Hematopoietic multipotent progenitor cell (in vitro differentiated cells): ENCODE data around the gene C9orf72. TPM values are rescaled to one million over a fixed set of nuclear protein-coding genes. Genes with fewer than 3 reads are reported as not detected.
A peak's percentile ranks its signal among the peaks of the same experiment; 100 is the strongest.
"Not testable (repeated sequence)": the region's sequence is repeated elsewhere in the genome, so short reads cannot be mapped to it uniquely, and the experiment has no call there.

ENCODE experiments used
- DNase-seq, 3 donors: peaks; one replicate each; pipeline ENCODE4 v3.0.0-alpha.2; 2011 to 2015; ENCODE audit warnings: low read depth in 2 of 3, low spot score in 2 of 3
- total RNA-seq: library from RNA; depleted of rRNA; stranded (reverse); fragments of >200 nt; gene quantifications from one replicate; pipeline ENCODE4 v1.2.3, GENCODE V29; 2012

Gene C9orf72, protein sequence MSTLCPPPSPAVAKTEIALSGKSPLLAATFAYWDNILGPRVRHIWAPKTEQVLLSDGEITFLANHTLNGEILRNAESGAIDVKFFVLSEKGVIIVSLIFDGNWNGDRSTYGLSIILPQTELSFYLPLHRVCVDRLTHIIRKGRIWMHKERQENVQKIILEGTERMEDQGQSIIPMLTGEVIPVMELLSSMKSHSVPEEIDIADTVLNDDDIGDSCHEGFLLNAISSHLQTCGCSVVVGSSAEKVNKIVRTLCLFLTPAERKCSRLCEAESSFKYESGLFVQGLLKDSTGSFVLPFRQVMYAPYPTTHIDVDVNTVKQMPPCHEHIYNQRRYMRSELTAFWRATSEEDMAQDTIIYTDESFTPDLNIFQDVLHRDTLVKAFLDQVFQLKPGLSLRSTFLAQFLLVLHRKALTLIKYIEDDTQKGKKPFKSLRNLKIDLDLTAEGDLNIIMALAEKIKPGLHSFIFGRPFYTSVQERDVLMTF
- 7.8 TPM for total RNA-seq

DNA sequence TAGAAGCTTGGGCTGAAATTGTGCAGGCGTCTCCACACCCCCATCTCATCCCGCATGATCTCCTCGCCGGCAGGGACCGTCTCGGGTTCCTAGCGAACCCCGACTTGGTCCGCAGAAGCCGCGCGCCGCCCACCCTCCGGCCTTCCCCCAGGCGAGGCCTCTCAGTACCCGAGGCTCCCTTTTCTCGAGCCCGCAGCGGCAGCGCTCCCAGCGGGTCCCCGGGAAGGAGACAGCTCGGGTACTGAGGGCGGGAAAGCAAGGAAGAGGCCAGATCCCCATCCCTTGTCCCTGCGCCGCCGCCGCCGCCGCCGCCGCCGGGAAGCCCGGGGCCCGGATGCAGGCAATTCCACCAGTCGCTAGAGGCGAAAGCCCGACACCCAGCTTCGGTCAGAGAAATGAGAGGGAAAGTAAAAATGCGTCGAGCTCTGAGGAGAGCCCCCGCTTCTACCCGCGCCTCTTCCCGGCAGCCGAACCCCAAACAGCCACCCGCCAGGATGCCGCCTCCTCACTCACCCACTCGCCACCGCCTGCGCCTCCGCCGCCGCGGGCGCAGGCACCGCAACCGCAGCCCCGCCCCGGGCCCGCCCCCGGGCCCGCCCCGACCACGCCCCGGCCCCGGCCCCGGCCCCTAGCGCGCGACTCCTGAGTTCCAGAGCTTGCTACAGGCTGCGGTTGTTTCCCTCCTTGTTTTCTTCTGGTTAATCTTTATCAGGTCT, at the start of gene C9orf72:
Gene C9orf72, minus strand, starts transcription at position 564 of the 716 bp plus-strand sequence. CDS start 6,361 bp downstream, outside the sequence.
- peak in 2 of 3 donors; percentile 82 to 84 for DNase-seq

DNA sequence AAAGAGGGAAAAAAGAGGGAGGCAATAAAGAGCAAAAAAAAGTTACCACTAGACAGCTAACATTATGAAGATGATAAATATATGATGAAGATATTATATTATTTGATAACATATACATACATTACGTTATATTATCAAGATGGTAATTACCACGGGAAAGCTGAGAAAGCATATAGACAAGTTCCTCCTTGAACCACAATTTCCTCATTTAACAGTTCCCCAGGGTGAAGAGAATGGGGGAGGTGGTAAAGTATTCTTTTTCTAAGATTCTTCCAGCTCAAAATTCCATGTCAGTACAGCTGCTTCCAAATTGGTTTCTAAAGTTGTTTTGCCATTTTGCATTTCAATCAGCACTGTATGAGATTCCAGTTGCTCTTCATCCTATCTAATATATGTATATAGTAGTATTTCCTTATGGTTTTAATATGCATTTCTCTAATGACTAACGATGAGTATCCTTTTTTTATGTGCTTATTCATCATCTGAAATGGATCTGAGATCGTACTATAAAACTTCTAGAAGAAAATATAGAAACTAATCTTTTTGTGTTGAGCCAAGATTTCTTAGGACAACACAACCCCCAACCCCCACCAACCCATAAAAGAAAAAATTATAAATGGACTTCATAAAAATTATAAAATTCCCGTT, 49.5 kb upstream of the C9orf72 start:
- peak in 1 of 3 donors; percentile 42 for DNase-seq

DNA sequence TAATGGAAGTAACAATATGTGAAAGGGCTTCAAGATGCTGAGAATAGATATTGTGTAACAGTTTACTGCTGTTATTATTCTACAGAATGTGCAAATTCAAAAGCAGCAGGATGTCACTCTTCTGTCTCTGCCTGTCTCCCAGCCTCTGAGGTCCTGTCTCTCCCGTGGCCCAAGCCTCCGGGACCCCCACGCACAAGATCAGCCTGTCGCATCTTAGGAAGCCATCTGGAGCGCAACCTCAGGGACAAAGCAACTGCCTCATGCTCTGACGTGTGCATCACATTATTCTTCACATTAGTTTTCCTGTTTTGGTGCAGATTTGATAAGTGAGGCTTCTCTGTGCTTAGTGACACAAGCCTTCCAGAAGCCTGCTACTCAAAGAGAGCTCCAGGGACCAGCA, 46.5 kb upstream of the C9orf72 start:
- DNase-seq = no peak

DNA sequence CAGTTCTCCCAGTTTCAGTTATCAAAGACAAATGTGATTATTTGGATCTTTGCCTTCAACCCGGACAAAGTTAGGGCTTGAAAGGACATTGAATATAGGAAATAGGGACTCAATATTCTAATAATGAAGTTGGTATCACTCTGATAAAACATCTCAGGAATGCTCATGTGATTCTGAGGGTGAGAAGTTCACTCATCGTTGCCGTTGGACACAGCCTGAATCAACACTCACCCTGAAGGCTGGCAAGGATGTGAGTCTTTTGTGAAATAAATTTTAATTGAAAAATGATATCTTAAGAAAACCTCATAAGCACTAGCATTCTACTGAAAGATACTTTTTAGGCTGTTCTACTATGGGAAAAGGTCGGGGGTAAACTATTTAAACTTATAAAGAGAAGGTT, 44.8 kb upstream of the C9orf72 start:
- no peak for DNase-seq

DNA sequence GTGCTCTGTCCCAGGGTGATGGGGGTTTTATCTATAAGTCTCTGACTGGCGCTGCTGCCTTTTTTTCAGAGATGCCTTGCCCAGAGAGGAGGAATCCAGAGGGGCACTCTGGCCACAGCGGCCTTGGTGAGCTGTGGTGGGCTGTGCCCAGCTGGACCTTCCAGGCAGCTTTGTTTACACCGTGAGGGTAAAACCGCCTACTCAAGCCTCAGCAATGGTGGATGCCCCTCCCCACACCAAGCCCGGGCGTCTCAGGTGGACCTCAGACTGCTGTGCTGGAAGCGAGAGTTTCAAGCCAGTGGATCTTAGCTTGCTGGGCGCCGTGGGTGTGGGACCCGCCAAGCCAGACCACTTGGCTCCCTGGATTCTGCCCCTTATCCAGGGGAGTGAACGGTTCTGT, 41.3 kb upstream of the C9orf72 start:
- no peak for DNase-seq

DNA sequence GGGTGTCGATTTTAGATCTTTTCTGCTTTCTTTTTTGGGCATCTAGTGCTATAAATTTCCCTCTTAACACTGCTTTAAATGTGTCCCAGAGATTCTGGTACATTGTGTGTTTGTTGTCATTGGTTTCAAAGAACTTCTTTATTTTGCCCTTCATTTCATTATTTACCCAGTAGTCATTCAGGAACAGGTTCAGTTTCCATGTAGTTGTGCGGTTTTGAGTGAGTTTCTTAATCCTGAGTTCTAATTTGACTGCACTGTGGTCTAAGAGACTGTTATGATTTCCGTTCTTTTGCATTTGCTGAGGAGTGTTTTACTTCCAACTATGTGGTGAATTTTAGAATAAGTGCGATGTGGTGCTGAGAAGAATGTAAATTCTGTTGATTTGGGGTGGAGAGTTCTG, 38.8 kb upstream of the C9orf72 start:
- not testable (repeated sequence) for DNase-seq

DNA sequence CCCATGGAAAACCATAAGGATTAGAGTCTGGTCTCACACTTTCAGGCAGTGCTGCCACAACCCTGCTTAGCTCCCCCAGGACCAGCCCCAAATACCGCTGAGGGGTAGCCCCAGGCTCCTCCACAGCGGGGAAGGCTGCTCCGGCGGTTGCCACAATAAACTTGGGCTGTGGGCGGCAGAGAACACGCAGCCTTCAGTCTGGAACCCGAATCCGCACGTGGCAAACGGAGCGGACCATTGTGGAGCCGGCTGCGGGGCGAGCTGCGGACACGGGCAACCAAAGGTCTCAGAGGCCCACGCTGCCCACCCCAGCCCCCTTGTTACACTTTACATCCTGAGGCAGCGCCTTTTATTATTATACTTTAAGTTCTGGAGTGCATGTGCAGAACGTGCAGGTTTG, 37.3 kb upstream of the C9orf72 start:
- DNase-seq = no peak

DNA sequence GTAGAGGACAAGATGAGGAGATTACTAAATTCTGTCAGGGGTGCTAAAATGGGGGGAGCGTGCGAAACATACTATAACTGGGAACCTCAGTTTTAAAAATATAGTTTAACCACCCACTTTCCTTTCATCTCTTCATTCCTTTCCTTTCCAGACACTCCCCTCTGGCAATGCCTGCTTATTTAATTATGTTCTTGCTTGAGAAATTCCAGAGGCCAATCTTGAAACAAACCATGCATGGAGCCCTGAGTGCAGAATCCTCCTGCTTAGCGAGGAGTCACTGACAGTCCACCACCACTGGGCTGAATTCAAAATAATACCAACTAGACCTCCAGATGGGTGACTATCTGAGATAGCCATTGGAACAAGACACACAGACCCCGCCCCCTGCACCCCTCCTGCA, 29.7 kb upstream of the C9orf72 start:
- no peak for DNase-seq

DNA sequence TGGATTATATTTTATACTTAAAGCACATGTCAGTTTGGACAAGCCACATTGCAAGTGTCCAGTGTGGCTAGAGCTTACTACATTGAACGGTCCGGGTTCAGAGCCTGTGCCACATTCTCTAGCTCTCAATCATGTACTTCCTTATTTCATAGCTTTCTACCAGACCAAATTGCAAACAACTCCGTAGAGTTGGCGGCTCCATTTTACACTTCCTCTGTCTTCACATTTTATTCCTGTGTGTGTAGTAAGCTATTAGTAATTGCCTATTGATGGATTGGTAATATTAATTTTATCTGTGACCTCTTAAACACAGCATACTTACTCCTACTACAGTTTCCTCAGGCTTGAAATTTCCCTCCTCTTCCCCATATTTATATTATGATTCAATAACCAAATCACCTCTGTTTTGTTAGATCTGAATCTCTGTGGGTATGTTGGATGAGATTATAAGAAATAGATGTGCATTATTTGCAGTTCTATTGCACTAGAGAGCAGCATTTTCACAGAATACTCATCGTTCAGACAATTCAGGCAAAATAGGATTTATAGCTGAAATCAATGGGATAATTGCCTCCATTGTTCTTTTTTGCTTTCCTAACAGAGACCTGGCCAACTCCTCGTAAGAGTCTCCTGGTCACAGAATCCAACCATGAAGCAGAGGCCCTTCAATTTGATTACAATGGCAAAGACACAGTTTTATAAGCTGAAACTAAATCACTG, 29.0 kb upstream of the C9orf72 start:
- DNase-seq = no peak

DNA sequence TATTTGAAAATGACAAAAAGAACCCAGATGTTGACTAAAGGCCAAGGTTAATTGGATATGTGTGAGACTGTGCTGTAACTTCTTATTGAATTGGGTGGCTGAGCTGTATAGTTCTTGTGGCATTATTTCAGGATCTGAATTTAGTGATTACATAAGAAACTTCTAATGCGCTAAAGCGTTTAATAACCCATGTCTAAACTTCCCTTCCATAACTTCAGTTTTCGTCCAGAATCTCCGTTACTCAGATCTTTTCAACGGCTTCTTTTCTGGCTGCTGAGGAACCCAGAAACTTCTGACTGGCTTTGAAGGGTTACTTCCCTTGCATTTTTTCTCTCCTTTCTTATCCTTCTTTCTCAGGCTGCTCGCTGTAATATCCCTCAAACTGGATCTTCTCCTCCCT, 28.1 kb upstream of the C9orf72 start:
- no peak for DNase-seq

DNA sequence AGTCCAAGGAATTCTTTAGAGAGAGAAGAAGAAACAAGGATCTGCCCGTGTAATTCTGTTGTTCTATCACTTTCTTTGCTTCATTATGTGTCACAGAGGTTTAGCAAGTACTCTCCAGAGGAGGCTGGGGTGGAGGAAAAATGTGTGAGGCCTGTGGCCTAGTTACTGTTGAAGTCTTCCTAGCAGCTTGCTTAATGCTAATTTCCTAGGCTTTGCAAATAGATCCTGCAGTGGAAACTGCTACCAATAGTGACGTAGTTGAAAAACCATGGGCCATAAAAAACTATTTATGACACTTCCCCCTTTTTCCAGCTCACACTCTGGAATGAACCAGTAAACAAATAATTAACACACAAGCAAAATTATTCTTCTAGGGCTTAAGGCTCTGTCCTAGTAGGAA, 27.0 kb upstream of the C9orf72 start:
- DNase-seq = no peak

DNA sequence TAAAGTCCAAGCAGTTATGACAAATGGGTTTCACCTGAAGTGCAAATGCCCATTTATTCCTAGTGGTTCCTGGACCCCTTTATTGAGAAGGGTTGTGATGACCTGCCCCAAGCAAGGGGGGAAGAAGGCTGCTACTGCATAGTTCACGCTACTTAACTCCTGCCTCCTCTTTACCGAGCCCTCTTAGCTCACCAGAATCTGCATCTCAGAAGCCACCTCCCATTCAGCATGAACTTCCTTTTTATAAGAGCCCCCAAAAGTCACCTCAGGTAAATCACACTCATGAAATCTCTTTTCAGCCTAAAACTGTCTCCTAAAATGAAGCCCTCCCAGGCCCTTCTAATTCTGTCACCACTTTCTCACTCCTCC, 26.6 kb upstream of the C9orf72 start:
- no peak for DNase-seq

DNA sequence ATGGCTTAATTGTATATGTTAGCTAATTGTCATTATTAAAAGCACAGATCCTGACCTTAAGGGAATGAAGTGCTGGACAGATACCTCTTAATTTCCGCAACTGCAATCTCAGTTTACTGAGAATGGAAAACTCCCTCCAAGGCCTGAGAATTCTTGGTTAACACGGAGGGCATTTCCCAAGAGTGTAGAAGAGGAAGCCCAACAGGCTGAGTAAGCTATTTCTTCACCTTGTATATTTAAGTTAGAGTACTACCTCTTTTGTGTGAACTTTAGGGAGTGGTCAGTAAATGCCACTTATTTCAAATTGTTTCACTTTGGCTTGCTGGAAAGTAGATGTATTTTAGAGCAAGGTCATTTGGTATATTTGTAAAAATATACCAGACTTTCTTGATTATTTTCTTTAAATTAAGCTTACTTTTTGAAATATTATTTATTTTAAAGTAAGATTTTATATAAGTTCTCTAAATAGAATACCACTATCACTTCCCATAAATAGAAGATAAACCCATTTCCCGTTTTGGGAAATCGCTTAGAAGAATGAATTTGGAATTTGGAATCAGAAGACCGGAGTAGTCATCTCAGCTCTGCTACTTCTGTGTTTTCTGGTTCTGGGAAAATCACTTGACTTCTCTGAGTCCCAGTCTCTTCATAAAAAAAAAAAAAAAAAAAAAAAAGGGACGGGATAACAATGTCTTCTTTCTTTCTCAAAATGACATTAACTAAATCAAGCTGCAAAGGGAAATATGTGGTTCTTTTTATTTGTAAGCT, 26.0 kb upstream of the C9orf72 start:
- DNase-seq = peak in 1 of 3 donors; percentile 31

DNA sequence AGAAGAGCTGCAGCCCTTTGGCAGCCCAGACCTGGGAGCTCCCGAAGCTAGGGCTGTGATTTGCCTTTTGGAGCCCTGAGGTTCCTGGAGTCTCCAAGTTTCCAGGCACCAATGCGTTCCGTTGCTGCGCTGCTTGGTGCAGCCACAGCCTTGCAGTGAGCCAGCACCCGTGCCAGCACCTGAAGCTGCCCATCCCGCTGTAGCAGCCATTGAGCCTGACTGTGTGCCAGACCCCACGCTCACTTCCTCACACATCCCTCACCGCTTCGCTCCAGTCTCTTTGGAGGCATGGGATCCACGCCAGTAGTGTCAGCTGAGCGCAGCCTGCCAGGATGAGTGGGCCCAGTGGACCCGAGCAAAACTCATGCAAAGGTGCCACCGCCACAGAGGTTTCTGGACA, 22.5 kb upstream of the C9orf72 start:
- no peak for DNase-seq

DNA sequence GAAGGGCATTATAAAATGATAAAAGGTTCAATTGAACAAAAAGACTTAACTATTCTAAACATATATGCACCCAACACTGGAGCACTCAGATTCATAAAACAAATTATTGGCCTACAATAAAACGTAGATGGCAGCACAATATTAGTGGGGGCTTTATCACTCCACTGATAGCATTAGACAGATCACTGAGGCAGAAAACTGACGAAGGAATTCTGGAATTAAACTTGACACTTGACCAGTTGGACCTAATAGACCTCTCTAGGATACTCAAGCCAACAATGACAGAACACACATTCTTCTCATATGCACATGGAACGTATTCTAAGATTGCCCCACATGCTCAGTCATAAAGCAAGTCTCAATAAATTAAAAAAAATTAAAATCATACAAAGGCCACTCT, 18.4 kb upstream of the C9orf72 start:
- no peak for DNase-seq

DNA sequence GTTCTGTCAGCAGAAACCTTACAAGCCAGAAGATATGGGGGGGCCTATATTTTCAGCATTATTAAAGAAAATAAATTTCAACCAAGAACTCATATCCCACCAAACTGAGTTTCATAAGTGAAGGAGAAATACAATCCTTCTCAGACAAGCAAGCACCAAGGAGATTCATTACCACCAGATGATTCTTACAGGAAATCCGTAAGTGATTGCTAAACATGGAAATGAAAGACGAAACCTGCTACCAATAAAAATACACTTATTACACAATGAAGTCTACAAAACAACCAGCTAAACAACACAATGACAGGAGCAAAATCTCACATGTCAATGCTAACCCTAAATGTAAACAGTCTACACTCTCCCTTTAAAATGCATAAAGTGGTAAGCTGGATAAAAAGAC, 17.8 kb upstream of the C9orf72 start:
- DNase-seq = no peak

DNA sequence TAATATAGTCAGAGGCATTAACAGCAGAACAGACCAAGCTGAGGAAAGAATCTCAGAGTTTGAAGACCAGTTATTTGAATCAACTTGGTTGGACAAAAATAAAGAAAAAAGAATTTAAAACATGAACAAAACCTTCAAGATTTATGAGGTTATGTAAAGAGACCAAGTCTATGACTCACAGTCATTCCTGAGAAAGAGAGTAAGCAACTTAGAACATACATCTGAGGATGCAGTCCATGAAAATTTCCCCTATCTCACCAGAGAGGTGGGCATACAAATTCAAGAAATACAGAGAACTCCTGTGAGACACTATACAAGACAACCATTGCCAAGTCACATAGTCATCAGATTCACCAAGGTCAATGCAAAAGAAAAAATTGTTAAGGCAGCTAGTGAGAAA, 17.4 kb upstream of the C9orf72 start:
- no peak for DNase-seq

DNA sequence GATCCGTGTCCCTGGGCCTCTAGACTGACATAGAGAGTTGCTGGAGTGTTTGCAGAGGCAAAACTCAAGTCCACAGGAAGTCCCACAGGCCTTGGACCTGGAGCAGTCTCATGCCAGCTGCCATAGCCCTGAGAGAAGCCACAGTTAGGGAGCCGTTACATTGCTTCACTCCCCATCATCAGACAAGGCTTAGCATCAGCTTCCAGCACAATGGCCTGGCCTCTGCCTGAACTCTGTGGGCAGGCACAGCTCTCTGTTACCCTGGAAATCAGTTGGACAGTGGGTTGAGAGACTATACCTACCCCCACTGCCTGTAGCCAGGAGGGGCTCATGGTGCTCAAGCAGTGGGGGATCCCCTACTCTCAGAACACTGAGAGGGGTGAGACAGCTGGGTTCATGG, 16.2 kb upstream of the C9orf72 start:
- no peak for DNase-seq

DNA sequence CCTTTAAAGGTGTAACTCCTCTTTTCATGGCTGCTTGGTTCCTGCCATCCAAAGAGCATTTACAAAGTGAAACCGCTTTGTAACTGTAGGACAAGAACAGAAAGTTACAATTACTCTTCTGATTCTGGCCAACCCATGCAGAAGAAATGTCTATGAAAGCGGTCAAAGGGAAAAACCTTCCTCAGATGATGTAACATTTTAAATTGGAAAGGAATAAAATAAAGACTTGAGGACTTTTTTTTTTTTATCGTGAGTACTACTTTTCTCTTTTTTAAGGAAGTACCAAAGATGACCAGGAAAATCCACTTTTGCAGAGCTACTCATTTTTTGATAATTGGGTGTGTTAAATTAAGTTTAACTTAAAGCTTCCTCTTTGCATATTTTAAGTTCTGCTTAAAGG, 13.0 kb upstream of the C9orf72 start:
- no peak for DNase-seq

DNA sequence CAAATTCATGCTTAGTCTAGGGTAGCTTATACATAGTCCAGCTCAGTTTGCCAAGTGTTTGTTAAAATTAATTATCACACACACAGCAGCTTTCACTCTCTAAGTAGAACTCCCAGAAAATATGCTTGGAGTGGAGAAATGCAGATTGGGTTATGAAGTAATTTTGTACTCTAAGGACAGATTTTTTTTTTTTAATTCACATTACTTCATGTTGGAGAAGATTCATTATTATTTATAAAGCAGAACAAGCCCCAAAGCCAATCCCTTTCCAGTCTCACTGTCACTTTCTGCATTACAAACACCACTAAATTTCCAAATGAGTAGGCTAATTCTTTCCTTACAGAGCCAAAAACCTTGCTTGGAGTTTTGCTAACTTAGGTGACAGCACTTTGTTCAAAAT, 11.7 kb upstream of the C9orf72 start:
- DNase-seq = no peak
